GM08714 (cell line): ENCODE results near the gene ADGRL1.
"Not testable (repeated sequence)": the region's sequence is repeated elsewhere in the genome, so short reads cannot be mapped to it uniquely, and the experiment has no call there.

Experiments
- H3K4me3 ChIP-seq: fragments of 200-500 bp; sonication (Bioruptor generic); 2 replicates; pipeline ENCODE4 v1.5.1; 2014; ENCODE audit warnings: mild to moderate bottlenecking, low read length, inconsistent platforms
- ZNF274 ChIP-seq: IDR thresholded peaks from 2 replicates; pipeline ENCODE4 v1.6.1; 2012; ENCODE audit warnings: mild to moderate bottlenecking, low read depth, low read length

The ADGRL1 gene

GRCh38 chr19:14203177-14203576, 2.8 kb downstream of the ADGRL1 start:
- no peak for TF ChIP-seq ZNF274
- no peak overlapping the region for H3K4me3 ChIP-seq

GRCh38 chr19:14201481-14201880, 4.5 kb downstream of the ADGRL1 start:
- H3K4me3 ChIP-seq: not testable (repeated sequence)

- not testable (repeated sequence) for H3K4me3 ChIP-seq
Observed at GRCh38 chr19:14200147-14200841, 5.7 kb downstream of the ADGRL1 start.

GRCh38 chr19:14198384-14199376, 7.3 kb downstream of the ADGRL1 start:
- no peak overlapping the region for H3K4me3 ChIP-seq
- no peak for TF ChIP-seq ZNF274

- no peak overlapping the region for H3K4me3 ChIP-seq
- no peak for TF ChIP-seq ZNF274
Observed at GRCh38 chr19:14197882-14198281, 8.1 kb downstream of the ADGRL1 start.

- not testable (repeated sequence) for H3K4me3 ChIP-seq
Observed at GRCh38 chr19:14197288-14197687, 8.7 kb downstream of the ADGRL1 start.

GRCh38 chr19:14196105-14196504, 9.9 kb downstream of the ADGRL1 start:
- H3K4me3 ChIP-seq: not testable (repeated sequence)

GRCh38 chr19:14195216-14195615, 10.8 kb downstream of the ADGRL1 start:
- not testable (repeated sequence) for H3K4me3 ChIP-seq

- TF ChIP-seq ZNF274: no peak
- no peak overlapping the region for H3K4me3 ChIP-seq
Observed at GRCh38 chr19:14189415-14189814, 16.6 kb downstream of the ADGRL1 start.

GRCh38 chr19:14188086-14188485, 17.9 kb downstream of the ADGRL1 start:
- H3K4me3 ChIP-seq: not testable (repeated sequence)

GRCh38 chr19:14187561-14187960, 18.4 kb downstream of the ADGRL1 start:
- no peak overlapping the region for H3K4me3 ChIP-seq

GRCh38 chr19:14186684-14187083, 19.3 kb downstream of the ADGRL1 start:
- H3K4me3 ChIP-seq: not testable (repeated sequence)

More at GRCh38 chr19:14187561-14187960, 18.4 kb downstream of the ADGRL1 start:
- TF ChIP-seq ZNF274: no peak

- H3K4me3 ChIP-seq: not testable (repeated sequence)
Observed at GRCh38 chr19:14185691-14186090, 20.3 kb downstream of the ADGRL1 start.

GRCh38 chr19:14185158-14185557, 20.8 kb downstream of the ADGRL1 start:
- TF ChIP-seq ZNF274: no peak
- no peak overlapping the region for H3K4me3 ChIP-seq

- no peak for TF ChIP-seq ZNF274
- H3K4me3 ChIP-seq: no peak overlapping the region
Observed at GRCh38 chr19:14183741-14184350, 22.1 kb downstream of the ADGRL1 start.
